A673 (cell line): ENCODE measurements around the gene SRP68. TPM values are rescaled to one million over a fixed set of nuclear protein-coding genes. Genes with fewer than 3 reads are reported as not detected.

Experiments used
- BruUV-seq: library from RNA; stranded (reverse); fragments of 400-500 nt; replicated peaks from 2 replicates; lab custom pipeline; 2021; lab: Mats Ljungman, UMichigan
- CTCF ChIA-PET: fragments of 300-600 bp; sonication (Branson Sonifier 250); formaldehyde crosslinking; loops from one replicate; lab custom pipeline; 2022; ENCODE audit warnings: antibody characterized with exemption; lab: Charles Lee
- POLR2A ChIA-PET: fragments of 300-600 bp; sonication (Branson Sonifier 250); formaldehyde crosslinking; loops from one replicate; lab custom pipeline; 2022; ENCODE audit warnings: antibody characterized with exemption; ENCODE audit not compliant: low non-redundant PET; lab: Charles Lee
- DNase-seq: peaks from one replicate; pipeline ENCODE4 v3.0.0-alpha.2; 2015; ENCODE audit warnings: low spot score
- H3K27ac ChIP-seq: fragments of 200-600 bp; sonication (generic); 2 replicates; pipeline ENCODE4 v1.5.1; 2016; ENCODE audit warnings: mixed run types, low read depth, mild to moderate bottlenecking, mixed read lengths, antibody characterized with exemption, low read length; ENCODE audit not compliant: poor library complexity, severe bottlenecking
- H3K27me3 ChIP-seq: fragments of 200-600 bp; sonication (generic); replicated peaks from 2 replicates; pipeline ENCODE4 v1.6.1; 2017; ENCODE audit warnings: mixed run types, low read depth, mild to moderate bottlenecking, mixed read lengths, antibody characterized with exemption, low read length; ENCODE audit not compliant: insufficient read depth, poor library complexity
- H3K36me3 ChIP-seq: fragments of 200-600 bp; sonication (generic); 2 replicates; pipeline ENCODE4 v1.6.1; 2016; ENCODE audit warnings: mixed run types, mild to moderate bottlenecking, mixed read lengths, antibody characterized with exemption, low read length; ENCODE audit not compliant: insufficient read depth, poor library complexity, severe bottlenecking
- H3K4me1 ChIP-seq: fragments of 200-600 bp; sonication (generic); 2 replicates; pipeline ENCODE4 v1.6.1; 2017; ENCODE audit warnings: mixed run types, mild to moderate bottlenecking, mixed read lengths, antibody characterized with exemption, low read length; ENCODE audit not compliant: insufficient read depth, poor library complexity, severe bottlenecking
- H3K4me3 ChIP-seq: fragments of 200-600 bp; sonication (generic); 2 replicates; pipeline ENCODE4 v1.5.1; 2016; ENCODE audit warnings: low read depth, mixed run types, mild to moderate bottlenecking, mixed read lengths, low read length; ENCODE audit not compliant: poor library complexity, severe bottlenecking
- H3K9me3 ChIP-seq: fragments of 200-600 bp; sonication (generic); 2 replicates; pipeline ENCODE4 v1.6.1; 2016; ENCODE audit warnings: mixed run types, low read depth, mild to moderate bottlenecking, mixed read lengths, antibody characterized with exemption, low read length; ENCODE audit not compliant: poor library complexity, severe bottlenecking
- EZH2 ChIP-seq: fragments of 200-600 bp; sonication (generic); IDR thresholded peaks from 2 replicates; pipeline ENCODE4 v1.6.1; 2017; ENCODE audit warnings: borderline replicate concordance, low read depth, mild to moderate bottlenecking, mixed read lengths, antibody characterized with exemption, low read length; ENCODE audit not compliant: poor library complexity, severe bottlenecking
- intact Hi-C: fragments of 100-400 bp; cut with micrococcal nuclease; formaldehyde crosslinking; loops from one replicate; pipeline ENCODE4 v1.10.0; 2022; ENCODE audit not compliant: unreplicated experiment
- total RNA-seq: library from RNA; stranded (reverse); gene quantifications from 2 replicates; pipeline ENCODE4 v1.2.3, GENCODE V29; 2021
- TF ChIP-seq, protein P1 (sequence below): fragments of 300-800, 200-600 bp; sonication (generic); conservative IDR thresholded peaks from 2 replicates; pipeline ENCODE4 v1.5.1; 2017; ENCODE audit warnings: low read depth, mild to moderate bottlenecking, antibody characterized with exemption, low read length, moderate library complexity, mixed read lengths

The SRP68 gene
- total RNA-seq, 1 experiment from 2014 or later: 96.4 TPM

GRCh38 chr17:76000016-76000754 lies 72.1 kb downstream of the SRP68 start:
- intact Hi-C loops: no loop called here
- TF ChIP-seq EZH2: no peak
- TF ChIP-seq, protein P1, sequence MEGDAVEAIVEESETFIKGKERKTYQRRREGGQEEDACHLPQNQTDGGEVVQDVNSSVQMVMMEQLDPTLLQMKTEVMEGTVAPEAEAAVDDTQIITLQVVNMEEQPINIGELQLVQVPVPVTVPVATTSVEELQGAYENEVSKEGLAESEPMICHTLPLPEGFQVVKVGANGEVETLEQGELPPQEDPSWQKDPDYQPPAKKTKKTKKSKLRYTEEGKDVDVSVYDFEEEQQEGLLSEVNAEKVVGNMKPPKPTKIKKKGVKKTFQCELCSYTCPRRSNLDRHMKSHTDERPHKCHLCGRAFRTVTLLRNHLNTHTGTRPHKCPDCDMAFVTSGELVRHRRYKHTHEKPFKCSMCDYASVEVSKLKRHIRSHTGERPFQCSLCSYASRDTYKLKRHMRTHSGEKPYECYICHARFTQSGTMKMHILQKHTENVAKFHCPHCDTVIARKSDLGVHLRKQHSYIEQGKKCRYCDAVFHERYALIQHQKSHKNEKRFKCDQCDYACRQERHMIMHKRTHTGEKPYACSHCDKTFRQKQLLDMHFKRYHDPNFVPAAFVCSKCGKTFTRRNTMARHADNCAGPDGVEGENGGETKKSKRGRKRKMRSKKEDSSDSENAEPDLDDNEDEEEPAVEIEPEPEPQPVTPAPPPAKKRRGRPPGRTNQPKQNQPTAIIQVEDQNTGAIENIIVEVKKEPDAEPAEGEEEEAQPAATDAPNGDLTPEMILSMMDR: peak; percentile 93
- Histone ChIP-seq H3K4me1 (no peaks in the 10 kb centered on the region), H3K9me3 (no peaks in the 10 kb centered on the region), H3K27ac (no peak overlapping the region), H3K27me3 (no peaks in the 10 kb centered on the region), H3K4me3 (no peak overlapping the region), H3K36me3 (peaks cover 7% of the 10 kb centered on the region)
- no TSS peak for BruUV-seq
- POLR2A ChIA-PET: no interaction called here
- CTCF ChIA-PET: interaction anchor here (0.7 to 1.3 kb wide), 6 partner anchors 10 to 163 kb away, joined by 3 to 4 read pairs (median 3); no protein-coding TSS in a partner anchor
- DNase-seq: peak; percentile 73

DNA sequence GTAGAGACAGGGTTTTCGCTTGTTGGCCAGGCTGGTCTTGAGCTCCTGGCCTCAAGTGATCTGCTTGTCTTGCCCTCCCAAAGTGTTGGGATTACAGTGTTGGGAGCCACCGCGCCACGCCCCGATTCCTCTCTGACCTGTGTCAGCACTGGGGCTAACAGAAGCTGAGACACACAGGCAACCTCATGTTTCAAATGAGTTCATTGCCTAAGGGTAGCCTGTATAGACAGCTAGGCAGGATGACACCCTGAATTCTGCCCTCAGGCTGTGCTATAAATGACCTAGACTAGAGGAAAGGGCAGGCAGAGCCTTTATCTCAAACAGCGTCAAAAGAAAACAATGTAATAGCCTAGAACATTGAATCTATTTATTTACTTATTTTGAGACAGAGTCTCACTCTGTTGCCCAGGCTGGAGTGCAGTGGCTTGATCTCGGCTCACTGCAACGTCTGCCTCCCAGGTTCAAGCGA lies 74.0 kb downstream of the SRP68 start:
- H3K4me1 ChIP-seq: no peaks in the 10 kb centered on the region
- H3K27ac ChIP-seq: no peak overlapping the region
- no peaks in the 10 kb centered on the region for H3K36me3 ChIP-seq
- no peak for DNase-seq
- ChIA-PET POLR2A (no interaction called here), CTCF (interaction anchor here (0.7 kb wide), 1 partner anchor 51 kb away, joined by 6 read pairs; no protein-coding TSS in a partner anchor)
- BruUV-seq: no TSS peak
- no peaks in the 10 kb centered on the region for H3K9me3 ChIP-seq
- no peak for TF ChIP-seq EZH2
- TF ChIP-seq, protein P1: no peak
- H3K4me3 ChIP-seq: no peak overlapping the region
- no peaks in the 10 kb centered on the region for H3K27me3 ChIP-seq
- intact Hi-C loops: no loop called here

- no peak overlapping the region for H3K4me3 ChIP-seq
- ChIA-PET CTCF (interaction anchor here (0.6 kb wide), 2 partner anchors 9 to 619 kb away, joined by 3 read pairs; no protein-coding TSS in a partner anchor), POLR2A (no interaction called here)
- no peaks in the 10 kb centered on the region for H3K27me3 ChIP-seq
- TF ChIP-seq, protein P1: no peak
- no peak for TF ChIP-seq EZH2
- H3K27ac ChIP-seq: peak overlapping the region; percentile 54
- H3K4me1 ChIP-seq: no peaks in the 10 kb centered on the region
- H3K9me3 ChIP-seq: no peaks in the 10 kb centered on the region
- no TSS peak for BruUV-seq
- DNase-seq: peak; percentile 31
- intact Hi-C loops: no loop called here
- no peaks in the 10 kb centered on the region for H3K36me3 ChIP-seq
Measured at GRCh38 chr17:75996665-75997590, 75.4 kb downstream of the SRP68 start.
